Kidney epithelial cell (primary cell): ENCODE data around the gene TUBA8. TPM values are rescaled to one million over a fixed set of nuclear protein-coding genes. Genes with fewer than 3 reads are reported as not detected.
"Not testable (repeated sequence)": the region's sequence is repeated elsewhere in the genome, so short reads cannot be mapped to it uniquely, and the experiment has no call there.

Source experiments
- DNase-seq: peaks from one replicate; pipeline ENCODE4 v3.0.0-alpha.2; 2010; ENCODE audit warnings: low read depth
- H3K27me3 ChIP-seq: 2 replicates; pipeline ENCODE4 v1.6.0; 2011; ENCODE audit warnings: low read length; ENCODE audit not compliant: control insufficient read depth, insufficient read depth
- H3K36me3 ChIP-seq: 2 replicates; pipeline ENCODE4 v1.5.1; 2011; ENCODE audit warnings: low read length; ENCODE audit not compliant: control insufficient read depth, insufficient read depth
- H3K4me3 ChIP-seq: 2 replicates; pipeline ENCODE4 v1.5.1; 2011; ENCODE audit warnings: low read depth, mild to moderate bottlenecking, control low read depth, low read length
- CTCF ChIP-seq: IDR thresholded peaks from 2 replicates; pipeline ENCODE4 v1.5.1; 2011; ENCODE audit warnings: mild to moderate bottlenecking, moderate library complexity, low read length, control low read depth, inconsistent platforms; ENCODE audit not compliant: insufficient read depth, poor library complexity, severe bottlenecking
- total RNA-seq: library from RNA; depleted of rRNA; stranded (reverse); fragments of >200 nt; gene quantifications from 2 replicates; pipeline ENCODE4 v1.2.3, GENCODE V29; 2015

TUBA8 gene
- total RNA-seq, 1 donor from 2014 or later = 2.2 TPM

- no peak overlapping the region for H3K4me3 ChIP-seq
- H3K36me3 ChIP-seq = no peaks in the 10 kb centered on the region
- TF ChIP-seq CTCF = no peak
- DNase-seq = no peak
- H3K27me3 ChIP-seq = no peaks in the 10 kb centered on the region
These were observed 40.6 kb upstream of the TUBA8 start for GRCh38 chr22:18070041-18070440.

DNA sequence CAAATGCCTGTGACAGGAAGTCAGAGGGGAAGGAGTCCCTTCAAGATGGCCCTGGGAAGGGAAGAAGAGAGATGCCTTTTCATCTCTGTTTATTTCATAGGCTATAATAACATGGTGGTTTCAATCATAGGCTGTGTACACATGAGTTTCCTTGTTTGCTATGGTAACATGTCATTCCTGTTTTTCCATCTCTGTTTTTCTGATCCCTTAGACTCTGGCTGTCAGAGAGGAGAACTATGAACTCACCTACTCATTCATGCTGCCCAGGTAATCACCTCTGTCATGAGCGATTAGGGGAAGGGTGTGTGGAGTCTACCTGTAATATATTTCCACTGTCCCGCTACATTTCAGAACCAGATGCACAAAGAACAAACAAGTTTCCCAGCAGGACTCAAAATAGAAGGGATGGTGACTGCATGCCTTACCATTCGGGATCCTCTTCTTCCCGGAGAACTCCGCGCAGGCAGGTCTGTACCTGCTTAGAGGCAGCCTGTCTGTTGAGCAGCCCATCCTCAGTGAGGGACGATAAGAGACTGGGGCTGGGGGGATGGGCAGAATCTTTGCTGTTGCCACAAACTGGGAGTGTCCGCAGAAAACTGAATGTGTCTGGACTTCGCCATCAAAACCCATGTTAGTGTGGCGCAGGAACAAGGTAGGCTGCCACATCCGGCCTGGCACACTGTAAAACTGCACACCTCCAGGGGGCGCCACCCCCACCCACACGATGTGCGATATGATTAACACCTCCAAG, 39.9 kb upstream of the TUBA8 start:
- DNase-seq = no peak
- Histone ChIP-seq H3K4me3 (no peak overlapping the region), H3K36me3 (no peaks in the 10 kb centered on the region), H3K27me3 (no peaks in the 10 kb centered on the region)
- no peak for TF ChIP-seq CTCF

- H3K4me3 ChIP-seq, H3K27me3 ChIP-seq, DNase-seq, H3K36me3 ChIP-seq: not testable (repeated sequence)
These were observed 39.2 kb upstream of the TUBA8 start for GRCh38 chr22:18071307-18071967.

DNA sequence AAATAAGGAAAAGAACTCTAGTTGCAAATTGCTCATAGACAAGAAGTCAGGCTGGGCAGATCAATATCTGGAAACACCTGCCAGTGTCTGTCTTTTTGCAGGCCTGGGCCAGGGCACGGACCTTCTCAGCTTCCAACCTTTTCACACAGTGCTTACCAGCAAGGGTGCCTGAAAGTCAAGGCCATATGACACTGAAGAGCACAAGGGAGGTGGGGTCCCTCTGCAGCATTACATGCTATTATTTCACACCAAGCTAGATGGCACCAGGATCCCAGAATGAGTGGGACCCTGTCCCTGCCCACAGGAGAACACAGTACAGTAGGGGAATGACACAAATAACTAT, 38.7 kb upstream of the TUBA8 start:
- Histone ChIP-seq H3K27me3 (no peaks in the 10 kb centered on the region), H3K36me3 (no peaks in the 10 kb centered on the region), H3K4me3 (no peak overlapping the region)
- no peak for DNase-seq
- no peak for TF ChIP-seq CTCF

- no peak overlapping the region for H3K4me3 ChIP-seq
- no peak for DNase-seq
- H3K27me3 ChIP-seq = no peaks in the 10 kb centered on the region
- no peaks in the 10 kb centered on the region for H3K36me3 ChIP-seq
- no peak for TF ChIP-seq CTCF
These were observed 37.1 kb upstream of the TUBA8 start for GRCh38 chr22:18073467-18073866.

DNA sequence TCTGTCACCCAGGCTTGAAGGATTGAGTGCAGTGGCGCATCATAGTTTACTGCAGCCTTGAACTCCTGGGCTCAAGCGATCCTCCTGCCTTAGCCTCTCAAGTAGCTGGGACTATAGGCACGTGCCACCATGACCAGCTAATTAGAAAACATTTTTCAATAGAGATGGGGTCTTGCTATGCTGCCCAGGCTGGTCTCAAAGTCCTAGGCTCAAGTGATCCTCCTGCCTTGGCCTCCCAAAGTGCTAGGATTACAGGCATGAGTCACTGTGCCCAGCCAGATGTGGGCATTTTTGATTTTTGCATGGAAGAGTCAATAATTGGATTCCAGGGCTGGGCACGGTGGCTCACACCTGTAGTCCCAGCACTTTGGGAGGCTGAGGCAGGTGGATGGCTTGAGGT, 36.7 kb upstream of the TUBA8 start:
- H3K4me3 ChIP-seq, H3K36me3 ChIP-seq, DNase-seq, H3K27me3 ChIP-seq: not testable (repeated sequence)

DNA sequence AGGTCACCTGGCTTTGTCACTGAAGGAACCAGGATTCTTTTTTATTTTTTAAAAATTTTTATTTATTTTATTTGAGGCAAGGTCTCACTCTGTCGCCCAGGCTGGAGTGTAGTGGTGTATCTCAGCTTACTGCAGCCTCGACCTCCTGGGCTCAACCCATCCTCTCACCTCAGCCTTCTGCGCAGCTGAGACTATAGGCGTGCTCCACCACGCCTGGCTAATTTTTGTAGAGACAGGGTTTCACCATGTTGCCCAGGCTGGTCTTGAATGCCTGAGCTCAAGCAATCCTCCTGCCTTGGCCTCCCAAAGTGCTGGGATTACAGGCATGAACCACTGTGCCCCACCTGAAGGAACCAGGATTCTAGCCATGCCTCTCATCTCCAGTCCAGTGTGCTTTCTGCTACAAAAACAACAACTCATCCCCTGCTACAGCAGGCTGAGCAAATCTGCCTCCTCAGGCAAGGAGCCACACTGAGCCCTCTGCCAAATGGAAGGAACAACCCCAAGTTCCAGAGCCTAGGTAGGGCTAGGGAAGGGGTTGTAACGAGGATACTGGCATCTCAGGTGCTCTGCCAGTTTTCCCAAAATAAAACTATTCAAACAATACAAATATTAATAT, 35.4 kb upstream of the TUBA8 start:
- no peak for TF ChIP-seq CTCF
- Histone ChIP-seq H3K27me3 (no peaks in the 10 kb centered on the region), H3K36me3 (no peaks in the 10 kb centered on the region), H3K4me3 (no peak overlapping the region)
- no peak for DNase-seq
